Measurements from ENCODE around the gene VAMP5.
"Not testable (repeated sequence)": the region's sequence is repeated elsewhere in the genome, so short reads cannot be mapped to it uniquely, and the experiment has no call there.

The VAMP5 gene

GRCh38 chr2:85583667-85584353, 421 bp upstream of the VAMP5 start:
- DNase-seq (ENCODE audit: low read depth in 2 of 2), result no peak

- DNase-seq (ENCODE audit: low read depth in 2 of 2), result no peak
Measured at GRCh38 chr2:85584857-85585780, 888 bp downstream of the VAMP5 start.

GRCh38 chr2:85585781-85586105, 1.5 kb downstream of the VAMP5 start:
- DNase-seq (ENCODE audit: low read depth in 2 of 2), result no peak

- no peak for DNase-seq (ENCODE audit: low read depth in 2 of 2)
Measured at GRCh38 chr2:85588236-85588635, 4.0 kb downstream of the VAMP5 start.

GRCh38 chr2:85588645-85589044, 4.4 kb downstream of the VAMP5 start:
- no peak for DNase-seq (ENCODE audit: low read depth in 2 of 2)

GRCh38 chr2:85589181-85589580, 5.0 kb downstream of the VAMP5 start:
- no peak for DNase-seq (ENCODE audit: low read depth in 2 of 2)

- DNase-seq (ENCODE audit: low read depth in 2 of 2), result peak; percentile 45 to 51
Measured at GRCh38 chr2:85589982-85590791, 6.0 kb downstream of the VAMP5 start.

- DNase-seq (ENCODE audit: low read depth in 2 of 2), result no peak
Measured at GRCh38 chr2:85590950-85591349, 6.7 kb downstream of the VAMP5 start.

GRCh38 chr2:85591563-85591962, 7.3 kb downstream of the VAMP5 start:
- no peak for DNase-seq (ENCODE audit: low read depth in 2 of 2)

GRCh38 chr2:85592299-85592698, 8.1 kb downstream of the VAMP5 start:
- not testable (repeated sequence) for DNase-seq (ENCODE audit: low read depth in 2 of 2)

GRCh38 chr2:85593023-85593422, 8.8 kb downstream of the VAMP5 start:
- no peak for DNase-seq (ENCODE audit: low read depth in 2 of 2)

- DNase-seq (ENCODE audit: low read depth in 2 of 2), result no peak
Measured at GRCh38 chr2:85594715-85595300, 10.6 kb downstream of the VAMP5 start.

GRCh38 chr2:85595301-85596025, 11.2 kb downstream of the VAMP5 start, which contains the start of gene RNF181:
Gene RNF181 (plus strand): TSS chr2:85595745. CDS start chr2:85595764, 19 bp downstream.
- DNase-seq (ENCODE audit: low read depth in 2 of 2), result peak; percentile 96

- DNase-seq (ENCODE audit: low read depth in 2 of 2), result no peak
Measured at GRCh38 chr2:85596026-85596333, 11.7 kb downstream of the VAMP5 start.

- no peak for DNase-seq (ENCODE audit: low read depth in 2 of 2)
Measured at GRCh38 chr2:85596486-85597143, 12.4 kb downstream of the VAMP5 start.

GRCh38 chr2:85597241-85597640, 13.0 kb downstream of the VAMP5 start:
- no peak for DNase-seq (ENCODE audit: low read depth in 2 of 2)

GRCh38 chr2:85598594-85599340, 14.5 kb downstream of the VAMP5 start:
- DNase-seq (ENCODE audit: low read depth in 2 of 2), result no peak

- no peak for DNase-seq (ENCODE audit: low read depth in 2 of 2)
Measured at GRCh38 chr2:85599468-85600234, 15.4 kb downstream of the VAMP5 start.

- DNase-seq (ENCODE audit: low read depth in 2 of 2), result no peak
Measured at GRCh38 chr2:85600235-85600575, 16.0 kb downstream of the VAMP5 start.

All from fibroblast of skin of left biceps (primary cell).